Hepatocyte (in vitro differentiated cells): Measurements from ENCODE around the gene COL13A1. TPM values are rescaled to one million over a fixed set of nuclear protein-coding genes. Genes with fewer than 3 reads are reported as not detected.

Experiments used
- DNase-seq: peaks from one replicate; pipeline ENCODE4 v3.0.0-alpha.2; 2016; ENCODE audit warnings: low spot score
- H2AFZ ChIP-seq: fragments of 200-600 bp; sonication (generic); 2 replicates; pipeline ENCODE4 v1.6.0; 2016; ENCODE audit warnings: antibody characterized with exemption, mild to moderate bottlenecking
- H3K27ac ChIP-seq: fragments of 200-600 bp; sonication (generic); 2 replicates; pipeline ENCODE4 v1.5.1; 2016; ENCODE audit warnings: mild to moderate bottlenecking
- H3K27me3 ChIP-seq: fragments of 200-600 bp; sonication (generic); 2 replicates; pipeline ENCODE4 v1.6.1; 2016
- H3K36me3 ChIP-seq: fragments of 200-600 bp; sonication (generic); replicated peaks from 2 replicates; pipeline ENCODE4 v1.5.1; 2016; ENCODE audit warnings: low read depth; ENCODE audit not compliant: insufficient read depth
- H3K4me1 ChIP-seq: fragments of 200-600 bp; sonication (generic); 2 replicates; pipeline ENCODE4 v1.5.1; 2016; ENCODE audit warnings: mild to moderate bottlenecking, moderate library complexity; ENCODE audit not compliant: insufficient read depth
- H3K4me2 ChIP-seq: fragments of 200-600 bp; sonication (generic); 2 replicates; pipeline ENCODE4 v1.6.0; 2016
- H3K4me3 ChIP-seq: fragments of 200-600 bp; sonication (generic); 2 replicates; pipeline ENCODE4 v1.5.1; 2016; ENCODE audit warnings: mild to moderate bottlenecking
- H3K79me2 ChIP-seq: fragments of 200-600 bp; sonication (generic); 2 replicates; pipeline ENCODE4 v1.6.0; 2017; ENCODE audit warnings: mild to moderate bottlenecking
- H3K9me2 ChIP-seq: fragments of 200-600 bp; sonication (generic); replicated peaks from 2 replicates; pipeline ENCODE4 v1.6.0; 2017; ENCODE audit warnings: mild to moderate bottlenecking; ENCODE audit not compliant: insufficient read depth
- H3K9me3 ChIP-seq: fragments of 200-600 bp; sonication (generic); 2 replicates; pipeline ENCODE4 v1.5.1; 2016; ENCODE audit warnings: low read depth, mild to moderate bottlenecking
- H4K20me1 ChIP-seq: fragments of 200-600 bp; sonication (generic); 2 replicates; pipeline ENCODE4 v1.6.0; 2016; ENCODE audit warnings: mild to moderate bottlenecking; ENCODE audit not compliant: insufficient read depth, poor library complexity, severe bottlenecking
- CTCF ChIP-seq: fragments of 200-600 bp; sonication (generic); IDR thresholded peaks from 2 replicates; pipeline ENCODE4 v1.5.1; 2016; ENCODE audit warnings: antibody characterized with exemption, mild to moderate bottlenecking; ENCODE audit not compliant: poor library complexity
- EZH2 ChIP-seq: fragments of 200-600 bp; sonication (generic); IDR thresholded peaks from 2 replicates; pipeline ENCODE4 v1.6.1; 2016; ENCODE audit warnings: antibody characterized with exemption, mild to moderate bottlenecking, borderline replicate concordance
- EZH2phosphoT487 ChIP-seq: fragments of 200-600 bp; sonication (generic); IDR thresholded peaks from one replicate; pipeline ENCODE4 v1.6.1; 2018; ENCODE audit warnings: antibody characterized with exemption, mild to moderate bottlenecking, low read depth, moderate library complexity; ENCODE audit not compliant: unreplicated experiment, severe bottlenecking
- WGBS: methylation state at CpG from one replicate; pipeline ENCODE4 v1.1.6; 2016; ENCODE audit warnings: low lambda C conversion rate; ENCODE audit errors: missing lambda C conversion rate; 5-methylcytosine and 5-hydroxymethylcytosine counted together
- polyA plus RNA-seq: library from polyadenylated mRNA; unstranded; fragments of >200 nt; fragmentation: Nextera tagmentation; extraction: Ambion mirVana; gene quantifications from 2 replicates; pipeline ENCODE4 v1.2.1, GENCODE V29; 2016
- total RNA-seq: library from RNA; depleted of rRNA; stranded (reverse); fragments of >200 nt; gene quantifications from 2 replicates; pipeline ENCODE4 v1.2.3, GENCODE V29; 2014

COL13A1 gene
- total and polyA plus RNA-seq, 2 experiments from 2014 or later: 4.5 to 8.5 TPM

- Histone ChIP-seq H3K4me3 (no peak overlapping the region), H3K9me3 (no peaks in the 10 kb centered on the region), H3K27ac (no peak overlapping the region), H4K20me1 (no peaks in the 10 kb centered on the region), H3K36me3 (no peaks in the 10 kb centered on the region), H3K27me3 (no peaks in the 10 kb centered on the region), H2AFZ (no peak overlapping the region), H3K4me2 (no peak overlapping the region), H3K9me2 (no peaks in the 10 kb centered on the region), H3K79me2 (no peaks in the 10 kb centered on the region), H3K4me1 (peaks cover 13% of the 10 kb centered on the region)
- DNase-seq: no peak
- TF ChIP-seq EZH2phosphoT487 (no peak), EZH2 (no peak)
- 80% methylated on average over 6 of the region's 6 CpGs for WGBS
These were observed 13.4 kb downstream of the COL13A1 start for GRCh38 chr10:69815104-69815503.

- Histone ChIP-seq H3K4me2 (no peak overlapping the region), H3K4me3 (no peak overlapping the region), H3K27ac (peak overlapping the region; percentile 76), H3K4me1 (peaks cover 8% of the 10 kb centered on the region), H3K9me3 (no peaks in the 10 kb centered on the region), H3K27me3 (no peaks in the 10 kb centered on the region), H3K9me2 (no peaks in the 10 kb centered on the region), H4K20me1 (no peaks in the 10 kb centered on the region), H3K36me3 (no peaks in the 10 kb centered on the region), H3K79me2 (no peaks in the 10 kb centered on the region), H2AFZ (no peak overlapping the region)
- 76% methylated on average over 5 of the region's 5 CpGs for WGBS
- no peak for DNase-seq
- TF ChIP-seq EZH2phosphoT487 (no peak), EZH2 (no peak), CTCF (no peak)
These were observed 14.8 kb downstream of the COL13A1 start for GRCh38 chr10:69816521-69816920.

- Histone ChIP-seq H3K4me3 (no peak overlapping the region), H2AFZ (no peak overlapping the region), H3K27me3 (no peaks in the 10 kb centered on the region), H3K9me2 (no peaks in the 10 kb centered on the region), H3K79me2 (no peaks in the 10 kb centered on the region), H3K4me2 (no peak overlapping the region), H3K9me3 (no peaks in the 10 kb centered on the region), H3K4me1 (peaks cover 8% of the 10 kb centered on the region), H4K20me1 (no peaks in the 10 kb centered on the region), H3K36me3 (no peaks in the 10 kb centered on the region), H3K27ac (peak overlapping the region; percentile 51)
- DNase-seq: no peak
- WGBS: 45% methylated on average over 11 of the region's 11 CpGs
- no peak for TF ChIP-seq EZH2
- no peak for TF ChIP-seq EZH2phosphoT487
- TF ChIP-seq CTCF: no peak
These were observed 15.4 kb downstream of the COL13A1 start for GRCh38 chr10:69817078-69817581.

GRCh38 chr10:69818676-69819239 is 17.1 kb downstream of the COL13A1 start:
- WGBS: 77% methylated on average over 2 of the region's 2 CpGs
- no peak for DNase-seq
- no peak overlapping the region for H3K4me2 ChIP-seq
- TF ChIP-seq EZH2phosphoT487 (no peak), CTCF (no peak), EZH2 (no peak)
- no peaks in the 10 kb centered on the region for H3K9me2 ChIP-seq
- no peak overlapping the region for H2AFZ ChIP-seq
- no peak overlapping the region for H3K4me3 ChIP-seq
- no peaks in the 10 kb centered on the region for H3K79me2 ChIP-seq
- H3K36me3 ChIP-seq: no peaks in the 10 kb centered on the region
- no peaks in the 10 kb centered on the region for H4K20me1 ChIP-seq
- no peak overlapping the region for H3K27ac ChIP-seq
- peaks cover 8% of the 10 kb centered on the region for H3K4me1 ChIP-seq
- H3K9me3 ChIP-seq: no peaks in the 10 kb centered on the region
- H3K27me3 ChIP-seq: no peaks in the 10 kb centered on the region
